Testis (tissue), 3 donors: ENCODE results near the gene AUTS2. TPM values are rescaled to one million over a fixed set of nuclear protein-coding genes. Genes with fewer than 3 reads are reported as not detected.

Source experiments
- DNase-seq: peaks from one replicate; pipeline ENCODE4 v3.0.0-alpha.2; 2019
- H3K27ac ChIP-seq, 2 donors: fragments of 200-600 bp; sonication (generic); one replicate each; pipeline ENCODE4 v1.5.1; 2019
- H3K27me3 ChIP-seq: fragments of 200-600 bp; sonication (generic); one replicate; pipeline ENCODE4 v1.5.1; 2019
- H3K36me3 ChIP-seq: fragments of 200-600 bp; sonication (generic); one replicate; pipeline ENCODE4 v1.5.1; 2017; ENCODE audit warnings: low read depth; ENCODE audit errors: missing control alignments
- H3K4me1 ChIP-seq: fragments of 200-600 bp; sonication (generic); one replicate; pipeline ENCODE4 v1.5.1; 2019
- H3K4me3 ChIP-seq, 2 donors: fragments of 200-600 bp; sonication (generic); one replicate each; pipeline ENCODE4 v1.5.1; 2017 to 2019
- H3K9me3 ChIP-seq: fragments of 200-600 bp; sonication (generic); one replicate; pipeline ENCODE4 v1.5.1; 2017
- CTCF ChIP-seq, 3 experiments: fragments of 450-650 bp in 2 of 3; fragments of 200-600 bp in 1 of 3; sonication (generic) in 1 of 3; IDR thresholded peaks; one replicate each; pipeline ENCODE4 v1.5.1; 2016 to 2019; ENCODE audit warnings: antibody characterized with exemption in 3 of 3, mild to moderate bottlenecking in 2 of 3, moderate library complexity in 1 of 3
- POLR2A ChIP-seq: fragments of 450-650 bp; IDR thresholded peaks from one replicate; pipeline ENCODE4 v1.6.1; 2017; ENCODE audit warnings: antibody characterized with exemption, mild to moderate bottlenecking, moderate library complexity
- WGBS, 2 donors: methylation state at CpG; one replicate each; pipeline ENCODE4 v1.1.5; 2018; 5-methylcytosine and 5-hydroxymethylcytosine counted together
- intact Hi-C: fragments of 100-400 bp; cut with DNase I; formaldehyde crosslinking; loops from one replicate; pipeline ENCODE4 v1.15.1; 2023; ENCODE audit warnings: low total_unique reads
- polyA plus RNA-seq: library from polyadenylated mRNA; stranded (reverse); fragments of 350-450 nt; fragmentation: Illumina TruSeq; extraction: RNeasy Lipid Tissue Mini Kit (QIAGEN cat#74804); gene quantifications from one replicate; pipeline ENCODE4 v1.2.3, GENCODE V29; 2014; ENCODE audit warnings: low read depth, low replicate concordance; ENCODE audit not compliant: insufficient read depth
- total RNA-seq, 2 donors: library from RNA; depleted of rRNA; stranded (reverse); fragments of >200 nt; gene quantifications; one replicate each; pipeline ENCODE4 v1.2.3, GENCODE V29; 2016

Gene AUTS2
- total and polyA plus RNA-seq, 3 donors from 2014 or later, result 21.3 to 75.5 (median 56.1) TPM

GRCh38 chr7:69862413-69863064 lies 264.3 kb downstream of the AUTS2 start:
- Histone ChIP-seq H3K4me3 (no peak overlapping the region), H3K9me3 (no peaks in the 10 kb centered on the region), H3K27me3 (no peaks in the 10 kb centered on the region), H3K27ac (no peak overlapping the region), H3K36me3 (no peaks in the 10 kb centered on the region), H3K4me1 (no peaks in the 10 kb centered on the region)
- intact Hi-C loops, result no loop called here
- no peak for DNase-seq
- WGBS, 2 donors, result 61 to 63% methylated on average over 5 of the region's 5 CpGs
- TF ChIP-seq POLR2A, result no peak
- no peak for TF ChIP-seq CTCF (IDR thresholded peaks at IDR 0.05)

DNA sequence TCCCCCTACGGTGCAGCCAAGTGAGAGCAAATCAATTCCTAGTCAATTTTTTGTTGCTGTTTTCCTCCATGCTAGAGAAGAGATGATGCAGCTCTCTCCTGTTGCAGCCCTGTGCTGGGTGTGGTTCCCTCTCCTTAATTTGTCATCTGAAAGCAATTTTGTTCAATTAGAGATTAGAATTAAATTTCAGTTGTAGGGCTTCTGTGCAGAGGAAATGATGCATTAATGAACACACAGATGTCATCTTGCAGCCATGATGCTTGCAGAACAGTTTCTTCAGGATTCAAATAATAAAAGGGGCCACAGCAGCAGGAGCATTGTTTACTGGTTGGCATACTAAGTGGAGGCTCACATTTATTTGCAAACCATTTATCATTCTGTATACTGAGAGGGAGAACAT lies 266.0 kb downstream of the AUTS2 start:
- DNase-seq, result no peak
- TF ChIP-seq CTCF (IDR thresholded peaks at IDR 0.05), result no peak
- TF ChIP-seq POLR2A, result no peak
- Histone ChIP-seq H3K27ac (no peak overlapping the region), H3K9me3 (no peaks in the 10 kb centered on the region), H3K4me1 (no peaks in the 10 kb centered on the region), H3K4me3 (no peak overlapping the region), H3K36me3 (no peaks in the 10 kb centered on the region), H3K27me3 (no peaks in the 10 kb centered on the region)
- WGBS, 2 donors, result 71 to 91% methylated on average over 1 of the region's 1 CpG
- intact Hi-C loops, result no loop called here

DNA sequence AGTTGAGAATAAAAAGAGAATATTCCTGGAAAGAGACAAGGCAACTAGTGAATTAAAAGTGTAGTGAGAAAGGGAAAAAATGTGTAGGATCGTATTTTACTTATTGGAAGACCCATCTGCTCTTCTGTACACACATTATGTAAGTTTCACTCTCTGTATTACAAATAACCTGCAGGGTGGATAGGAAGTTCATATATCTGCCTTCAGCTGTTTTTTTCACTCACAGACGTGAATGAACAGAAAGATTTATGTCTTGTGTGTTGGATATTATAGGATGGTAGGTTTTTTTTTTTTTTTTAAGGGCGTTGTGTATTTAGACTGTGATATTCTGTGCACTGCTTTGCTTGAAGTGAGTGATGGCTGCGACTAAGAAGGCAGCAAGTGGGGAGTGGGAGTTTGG lies 266.5 kb downstream of the AUTS2 start:
- Histone ChIP-seq H3K9me3 (no peaks in the 10 kb centered on the region), H3K27ac (no peak overlapping the region), H3K4me1 (no peaks in the 10 kb centered on the region), H3K4me3 (no peak overlapping the region), H3K27me3 (no peaks in the 10 kb centered on the region), H3K36me3 (no peaks in the 10 kb centered on the region)
- 58 to 79% methylated on average over 4 of the region's 4 CpGs for WGBS, 2 donors
- TF ChIP-seq POLR2A, result no peak
- no peak for TF ChIP-seq CTCF (IDR thresholded peaks at IDR 0.05)
- intact Hi-C loops, result no loop called here
- DNase-seq, result no peak

DNA sequence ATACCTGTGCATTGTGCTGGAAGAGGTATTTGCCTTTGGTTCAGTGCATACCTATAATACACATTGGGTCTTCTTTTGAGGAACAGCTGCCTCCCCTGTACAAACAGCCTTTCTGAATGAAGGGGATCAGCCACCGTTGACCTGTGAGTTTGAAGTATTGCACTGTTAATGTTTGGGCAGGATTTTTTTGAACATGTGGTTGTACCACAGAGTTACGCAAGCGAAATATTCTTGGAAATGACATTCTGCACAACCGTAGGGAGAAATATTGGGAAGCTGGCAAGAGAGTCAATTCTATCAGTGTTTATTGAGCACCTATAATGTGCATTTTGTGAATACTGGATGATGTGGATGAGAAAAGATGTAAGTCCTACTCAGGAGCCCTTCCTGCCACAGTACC lies 270.6 kb downstream of the AUTS2 start:
- no peaks in the 10 kb centered on the region for H3K9me3 ChIP-seq
- intact Hi-C loops, result no loop called here
- WGBS, 2 donors, result 92 to 96% methylated on average over 4 of the region's 4 CpGs
- no peak overlapping the region for H3K4me3 ChIP-seq
- H3K36me3 ChIP-seq, result no peaks in the 10 kb centered on the region
- TF ChIP-seq POLR2A (no peak), CTCF (IDR thresholded peaks at IDR 0.05) (no peak)
- no peaks in the 10 kb centered on the region for H3K27me3 ChIP-seq
- no peak overlapping the region for H3K27ac ChIP-seq
- peaks cover 13% of the 10 kb centered on the region for H3K4me1 ChIP-seq
- DNase-seq, result no peak

DNA sequence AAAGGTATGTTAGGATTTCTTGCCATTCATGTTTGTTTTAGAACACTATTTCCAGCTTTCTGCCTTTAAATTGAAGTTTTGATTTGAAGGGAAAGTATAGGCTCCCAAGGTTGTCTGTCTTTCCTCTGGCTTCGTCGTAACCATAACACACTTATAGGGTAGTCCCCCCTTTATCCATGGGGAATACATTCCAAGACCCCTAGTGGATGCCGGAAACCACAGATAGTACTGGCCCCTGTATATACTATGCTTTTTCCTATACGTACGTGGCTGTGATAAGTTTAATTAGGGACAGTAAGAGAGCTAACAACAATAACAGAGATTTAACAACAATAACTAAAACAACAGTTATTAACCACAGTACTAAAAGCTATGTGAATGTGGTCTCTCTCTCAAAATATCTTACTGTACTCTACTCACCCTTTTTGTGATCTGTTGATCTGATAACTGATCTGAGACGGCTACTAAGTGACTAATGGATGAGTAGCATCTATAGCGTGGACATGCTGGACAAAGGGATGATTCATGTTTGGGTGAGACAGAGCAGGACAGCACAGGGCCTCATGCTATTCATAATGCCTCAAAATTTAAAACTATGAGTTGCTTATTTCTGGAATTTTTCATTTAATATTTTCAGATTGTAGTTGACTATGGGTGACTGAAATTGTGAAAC lies 273.1 kb downstream of the AUTS2 start:
- DNase-seq, result no peak
- Histone ChIP-seq H3K4me3 (no peak overlapping the region), H3K27me3 (no peaks in the 10 kb centered on the region), H3K27ac (peak overlapping the region in 1 of 2 donors; percentile 39), H3K36me3 (no peaks in the 10 kb centered on the region), H3K9me3 (no peaks in the 10 kb centered on the region), H3K4me1 (peaks cover 13% of the 10 kb centered on the region)
- intact Hi-C loops, result no loop called here
- WGBS, 2 donors, result 74 to 88% methylated on average over 7 of the region's 7 CpGs
- TF ChIP-seq POLR2A (no peak), CTCF (IDR thresholded peaks at IDR 0.05) (no peak)
